ENCODE data around the gene AGAP1.

AGAP1 gene

DNA sequence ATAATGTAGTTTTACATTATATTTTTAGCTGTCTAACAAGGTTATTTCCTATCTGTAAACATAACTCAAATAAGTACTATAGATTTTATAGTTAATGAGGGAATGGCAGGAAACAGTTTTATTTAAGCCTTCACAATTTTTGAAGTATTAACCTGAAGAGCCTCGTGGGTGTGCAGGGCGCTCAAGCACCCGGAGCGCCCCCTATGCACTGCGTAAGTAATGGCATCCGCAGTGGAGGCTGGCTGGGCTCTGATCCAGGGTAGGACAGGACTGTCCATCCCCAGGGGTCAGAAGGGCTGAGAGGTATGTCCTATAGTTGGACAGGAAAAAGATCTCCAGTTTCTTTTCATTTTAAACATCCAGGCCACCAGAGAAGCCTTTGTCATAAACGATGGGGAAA lies 682.6 kb downstream of the AGAP1 start:
- TF ChIP-seq POLR2AphosphoS5 (IDR thresholded peaks at IDR 0.05; ENCODE audit: low read depth, low read length) (no peak), FOXP2 (optimal IDR thresholded peaks at IDR 0.05; ENCODE audit: borderline replicate concordance, extremely low read depth, extremely low read length, insufficient read depth) (no peak), TAF1 (IDR thresholded peaks at IDR 0.05; ENCODE audit: borderline replicate concordance, insufficient read depth, low read length) (no peak), SIN3A (IDR thresholded peaks at IDR 0.05; ENCODE audit: borderline replicate concordance, insufficient read depth, low read length) (no peak)
- TF ChIP-seq, protein P1, sequence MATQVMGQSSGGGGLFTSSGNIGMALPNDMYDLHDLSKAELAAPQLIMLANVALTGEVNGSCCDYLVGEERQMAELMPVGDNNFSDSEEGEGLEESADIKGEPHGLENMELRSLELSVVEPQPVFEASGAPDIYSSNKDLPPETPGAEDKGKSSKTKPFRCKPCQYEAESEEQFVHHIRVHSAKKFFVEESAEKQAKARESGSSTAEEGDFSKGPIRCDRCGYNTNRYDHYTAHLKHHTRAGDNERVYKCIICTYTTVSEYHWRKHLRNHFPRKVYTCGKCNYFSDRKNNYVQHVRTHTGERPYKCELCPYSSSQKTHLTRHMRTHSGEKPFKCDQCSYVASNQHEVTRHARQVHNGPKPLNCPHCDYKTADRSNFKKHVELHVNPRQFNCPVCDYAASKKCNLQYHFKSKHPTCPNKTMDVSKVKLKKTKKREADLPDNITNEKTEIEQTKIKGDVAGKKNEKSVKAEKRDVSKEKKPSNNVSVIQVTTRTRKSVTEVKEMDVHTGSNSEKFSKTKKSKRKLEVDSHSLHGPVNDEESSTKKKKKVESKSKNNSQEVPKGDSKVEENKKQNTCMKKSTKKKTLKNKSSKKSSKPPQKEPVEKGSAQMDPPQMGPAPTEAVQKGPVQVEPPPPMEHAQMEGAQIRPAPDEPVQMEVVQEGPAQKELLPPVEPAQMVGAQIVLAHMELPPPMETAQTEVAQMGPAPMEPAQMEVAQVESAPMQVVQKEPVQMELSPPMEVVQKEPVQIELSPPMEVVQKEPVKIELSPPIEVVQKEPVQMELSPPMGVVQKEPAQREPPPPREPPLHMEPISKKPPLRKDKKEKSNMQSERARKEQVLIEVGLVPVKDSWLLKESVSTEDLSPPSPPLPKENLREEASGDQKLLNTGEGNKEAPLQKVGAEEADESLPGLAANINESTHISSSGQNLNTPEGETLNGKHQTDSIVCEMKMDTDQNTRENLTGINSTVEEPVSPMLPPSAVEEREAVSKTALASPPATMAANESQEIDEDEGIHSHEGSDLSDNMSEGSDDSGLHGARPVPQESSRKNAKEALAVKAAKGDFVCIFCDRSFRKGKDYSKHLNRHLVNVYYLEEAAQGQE (IDR thresholded peaks at IDR 0.05; ENCODE audit: insufficient read depth in 1 of 2, low read depth in 2 of 2, low read length in 2 of 2): no peak

DNA sequence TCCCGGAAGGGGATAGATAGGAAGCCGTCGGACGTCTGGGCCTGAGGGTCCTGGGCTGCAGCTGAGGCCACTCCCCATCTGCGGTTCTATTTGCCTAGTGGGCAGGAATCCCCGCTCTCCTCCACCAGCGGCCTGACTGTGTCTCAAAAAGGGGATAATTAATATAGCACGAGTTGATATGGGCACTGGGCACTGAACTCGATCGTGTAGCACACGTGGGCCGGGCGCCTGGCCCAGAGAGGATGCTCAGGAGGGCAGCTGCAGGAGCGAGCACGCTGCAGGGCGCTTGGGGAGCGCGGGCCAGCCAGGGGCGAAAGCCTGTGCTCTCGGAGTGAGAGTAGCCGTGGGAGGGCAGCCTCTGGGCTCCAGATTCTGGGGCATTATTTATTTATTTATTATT lies 683.1 kb downstream of the AGAP1 start:
- TF ChIP-seq, protein P1 (IDR thresholded peaks at IDR 0.05; ENCODE audit: insufficient read depth in 1 of 2, low read depth in 2 of 2, low read length in 2 of 2): no peak
- TF ChIP-seq SIN3A (IDR thresholded peaks at IDR 0.05; ENCODE audit: borderline replicate concordance, insufficient read depth, low read length) (no peak), POLR2AphosphoS5 (IDR thresholded peaks at IDR 0.05; ENCODE audit: low read depth, low read length) (no peak), TAF1 (IDR thresholded peaks at IDR 0.05; ENCODE audit: borderline replicate concordance, insufficient read depth, low read length) (no peak), FOXP2 (optimal IDR thresholded peaks at IDR 0.05; ENCODE audit: borderline replicate concordance, extremely low read depth, extremely low read length, insufficient read depth) (no peak)

DNA sequence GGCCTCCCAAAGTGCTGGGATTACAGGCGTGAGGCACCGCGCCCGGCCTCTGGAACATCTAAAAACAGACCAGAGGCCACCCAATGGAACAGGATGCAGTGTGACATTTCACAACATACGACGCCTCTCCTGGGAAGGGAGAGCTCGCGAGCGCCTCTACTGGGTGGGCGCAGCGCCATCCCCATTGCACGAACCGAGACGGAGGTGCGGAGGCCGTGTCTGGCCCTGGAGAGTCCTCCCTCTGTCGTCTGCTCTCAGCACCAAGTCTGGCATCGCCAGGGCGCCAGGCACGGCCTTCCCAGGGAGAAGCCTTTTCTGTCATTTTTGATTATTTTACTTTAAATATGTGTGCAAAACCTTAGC lies 683.7 kb downstream of the AGAP1 start:
- peak; percentile 25 for TF ChIP-seq FOXP2 (optimal IDR thresholded peaks at IDR 0.05; ENCODE audit: borderline replicate concordance, extremely low read depth, extremely low read length, insufficient read depth)
- no peak for TF ChIP-seq TAF1 (IDR thresholded peaks at IDR 0.05; ENCODE audit: borderline replicate concordance, insufficient read depth, low read length)

DNA sequence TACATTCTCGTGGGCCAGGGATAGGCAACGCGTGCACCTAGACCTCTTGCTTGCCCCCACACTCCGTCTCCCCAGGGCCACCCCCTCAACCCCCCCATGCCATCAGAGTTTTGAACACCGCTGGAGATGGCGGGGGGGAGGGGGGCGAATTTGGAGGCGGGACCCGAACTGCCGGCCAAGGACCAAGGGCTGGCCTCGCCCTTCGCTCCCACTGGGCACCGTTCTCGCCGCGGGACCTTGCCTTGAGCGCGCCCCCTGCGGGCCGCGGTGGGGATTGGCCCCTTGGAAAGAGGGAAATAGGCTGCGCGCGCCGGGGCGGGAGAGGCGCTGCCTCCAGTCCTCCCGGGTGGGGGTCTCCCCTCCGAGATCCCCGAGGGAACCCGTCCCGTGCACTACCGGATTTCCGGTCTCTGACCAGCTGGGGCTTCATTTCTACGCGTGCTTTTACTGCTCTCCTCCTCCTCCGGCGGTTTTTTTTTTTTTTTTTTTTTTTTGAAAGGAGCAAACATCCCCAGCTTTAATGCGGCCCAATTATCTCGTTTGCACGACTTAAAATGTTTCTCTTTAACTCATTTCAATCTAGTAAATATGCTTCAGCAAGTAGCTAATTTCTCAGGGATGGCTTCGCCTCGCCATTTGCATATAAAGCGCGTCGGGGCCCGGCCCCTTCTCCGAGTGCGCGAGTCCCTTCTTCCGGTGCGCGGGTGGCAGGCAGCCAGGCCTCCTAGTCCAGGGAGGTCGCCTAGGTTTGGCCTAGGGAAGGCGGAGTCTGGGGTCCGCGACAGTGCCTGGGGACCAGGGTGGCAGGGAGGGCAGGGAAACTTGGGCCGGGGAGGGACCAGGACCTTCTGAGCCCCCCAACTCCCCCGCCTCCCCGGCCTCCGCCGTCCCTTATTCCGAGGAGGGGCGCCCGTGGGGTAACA lies 684.4 kb downstream of the AGAP1 start:
- no peak for TF ChIP-seq SIN3A (IDR thresholded peaks at IDR 0.05; ENCODE audit: borderline replicate concordance, insufficient read depth, low read length)
- TF ChIP-seq, protein P1 (IDR thresholded peaks at IDR 0.05; ENCODE audit: insufficient read depth in 1 of 2, low read depth in 2 of 2, low read length in 2 of 2): no peak
- no peak for TF ChIP-seq FOXP2 (optimal IDR thresholded peaks at IDR 0.05; ENCODE audit: borderline replicate concordance, extremely low read depth, extremely low read length, insufficient read depth)
- no peak for TF ChIP-seq POLR2AphosphoS5 (IDR thresholded peaks at IDR 0.05; ENCODE audit: low read depth, low read length)
- TF ChIP-seq TAF1 (IDR thresholded peaks at IDR 0.05; ENCODE audit: borderline replicate concordance, insufficient read depth, low read length): no peak

DNA sequence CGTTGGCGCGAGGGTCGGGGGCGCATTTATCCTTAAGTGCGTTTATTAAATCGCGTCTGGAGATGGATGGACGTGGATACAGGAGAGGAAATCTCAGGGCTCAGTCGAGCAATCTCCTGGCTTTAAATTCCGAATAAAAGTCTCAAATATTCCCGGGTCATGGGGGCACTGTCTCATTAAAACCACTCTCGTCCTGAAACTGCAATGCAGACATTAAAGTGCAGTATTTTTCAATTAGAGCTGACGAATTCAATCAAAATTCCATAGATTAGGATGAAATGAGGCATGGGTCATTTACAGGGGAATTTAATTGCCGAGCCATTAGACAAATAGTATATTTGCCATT lies 685.0 kb downstream of the AGAP1 start:
- no peak for TF ChIP-seq FOXP2 (optimal IDR thresholded peaks at IDR 0.05; ENCODE audit: borderline replicate concordance, extremely low read depth, extremely low read length, insufficient read depth)
- TF ChIP-seq POLR2AphosphoS5 (IDR thresholded peaks at IDR 0.05; ENCODE audit: low read depth, low read length): no peak
- TF ChIP-seq, protein P1 (IDR thresholded peaks at IDR 0.05; ENCODE audit: insufficient read depth in 1 of 2, low read depth in 2 of 2, low read length in 2 of 2): no peak
- TF ChIP-seq SIN3A (IDR thresholded peaks at IDR 0.05; ENCODE audit: borderline replicate concordance, insufficient read depth, low read length): no peak
- no peak for TF ChIP-seq TAF1 (IDR thresholded peaks at IDR 0.05; ENCODE audit: borderline replicate concordance, insufficient read depth, low read length)
